Effector memory CD8-positive, alpha-beta T cell (primary cell): ENCODE data around the gene TRIM47.

ENCODE experiments used
- ATAC-seq: fragments of 150-1000 bp; cut with Tn5 transposase; replicated peaks from 2 replicates; pipeline ENCODE4 v1.10.0; 2021; ENCODE audit warnings: mild to moderate bottlenecking, moderate library complexity
- DNase-seq, 3 experiments: peaks; one replicate each; pipeline ENCODE4 v3.0.0; 2021
- H3K27ac Mint-ChIP-seq, 2 donors: one replicate each; pipeline ENCODE4 v1.8.0; 2022; ENCODE audit warnings: mild to moderate bottlenecking in 2 of 2, mixed read lengths in 2 of 2, moderate library complexity in 2 of 2
- H3K27me3 Mint-ChIP-seq, 2 donors: one replicate each; pipeline ENCODE4 v1.8.0; 2022; ENCODE audit warnings: mixed read lengths in 2 of 2
- H3K36me3 Mint-ChIP-seq: one replicate; pipeline ENCODE4 v1.8.0; 2022; ENCODE audit warnings: mild to moderate bottlenecking, moderate library complexity, mixed read lengths; ENCODE audit not compliant: insufficient read depth
- H3K4me1 Mint-ChIP-seq, 2 donors: one replicate each; pipeline ENCODE4 v1.8.0; 2022; ENCODE audit warnings: low read depth in 2 of 2, mixed read lengths in 2 of 2
- H3K4me3 Mint-ChIP-seq, 2 donors: one replicate each; pipeline ENCODE4 v1.8.0; 2022; ENCODE audit warnings: mild to moderate bottlenecking in 2 of 2, mixed read lengths in 2 of 2, moderate library complexity in 2 of 2
- H3K9me3 Mint-ChIP-seq, 2 donors: one replicate each; pipeline ENCODE4 v1.8.0; 2022; ENCODE audit warnings: mixed read lengths in 2 of 2
- total RNA-seq, 9 experiments: gene quantifications; one replicate each; lab custom pipeline; 2026; lab: John Stamatoyannopoulos, UW

Gene TRIM47
- 1.3 to 10.5 (median 8.4) reads per million in 9 experiments for total RNA-seq

GRCh38 chr17:75878174-75878998 is at the start of gene TRIM47:
TSS of gene TRIM47 (minus strand) at chr17:75878581. CDS start at chr17:75878548, 33 bp downstream.
- H3K27me3 Mint-ChIP-seq, result no peaks in the 10 kb centered on the region
- peak within 1 kb of the TSS; percentile 87 to 92 for H3K4me3 Mint-ChIP-seq
- ATAC-seq (peak; percentile 9), DNase-seq (peak in 1 of 3 experiments; percentile 27)
- peaks cover 21 to 31% of the 10 kb centered on the region in 2 donors for H3K4me1 Mint-ChIP-seq
- peaks cover 2% of the 10 kb centered on the region for H3K36me3 Mint-ChIP-seq
- peak within 1 kb of the TSS; percentile 75 to 93 for H3K27ac Mint-ChIP-seq
- H3K9me3 Mint-ChIP-seq, result no peaks in the 10 kb centered on the region

- Mint-ChIP-seq H3K4me3 (no peak overlapping the region), H3K27ac (no peak overlapping the region), H3K27me3 (no peaks in the 10 kb centered on the region), H3K4me1 (no peaks in the 10 kb centered on the region), H3K36me3 (no peaks in the 10 kb centered on the region), H3K9me3 (no peaks in the 10 kb centered on the region)
- DNase-seq, result no peak
- no peak for ATAC-seq
Observed at GRCh38 chr17:75927286-75927922, 49.0 kb upstream of the TRIM47 start.

- Mint-ChIP-seq H3K4me3 (no peak overlapping the region), H3K9me3 (no peaks in the 10 kb centered on the region), H3K27me3 (no peaks in the 10 kb centered on the region), H3K27ac (no peak overlapping the region), H3K36me3 (no peaks in the 10 kb centered on the region), H3K4me1 (no peaks in the 10 kb centered on the region)
- ATAC-seq (no peak), DNase-seq (no peak)
Observed at GRCh38 chr17:75926456-75926855, 48.1 kb upstream of the TRIM47 start.

GRCh38 chr17:75925912-75926311 is 47.5 kb upstream of the TRIM47 start:
- Mint-ChIP-seq H3K4me1 (no peaks in the 10 kb centered on the region), H3K27me3 (no peaks in the 10 kb centered on the region)
- no peak for ATAC-seq

GRCh38 chr17:75925103-75925502 is 46.7 kb upstream of the TRIM47 start:
- H3K4me3 Mint-ChIP-seq, result no peak overlapping the region
- ATAC-seq (no peak), DNase-seq (no peak)
- H3K27me3 Mint-ChIP-seq, result no peaks in the 10 kb centered on the region
- H3K4me1 Mint-ChIP-seq, result no peaks in the 10 kb centered on the region
- H3K36me3 Mint-ChIP-seq, result no peaks in the 10 kb centered on the region
- H3K27ac Mint-ChIP-seq, result no peak overlapping the region
- no peaks in the 10 kb centered on the region for H3K9me3 Mint-ChIP-seq

More at GRCh38 chr17:75925912-75926311, 47.5 kb upstream of the TRIM47 start:
- Mint-ChIP-seq H3K4me3 (no peak overlapping the region), H3K9me3 (no peaks in the 10 kb centered on the region), H3K36me3 (no peaks in the 10 kb centered on the region), H3K27ac (no peak overlapping the region)
- DNase-seq, result no peak

- DNase-seq (no peak), ATAC-seq (no peak)
- Mint-ChIP-seq H3K4me3 (no peak overlapping the region), H3K4me1 (no peaks in the 10 kb centered on the region), H3K27me3 (no peaks in the 10 kb centered on the region), H3K9me3 (no peaks in the 10 kb centered on the region), H3K27ac (no peak overlapping the region), H3K36me3 (no peaks in the 10 kb centered on the region)
Observed at GRCh38 chr17:75922963-75923874, 44.8 kb upstream of the TRIM47 start.

- H3K27ac Mint-ChIP-seq, result no peak overlapping the region
Observed at GRCh38 chr17:75922173-75922961, 44.0 kb upstream of the TRIM47 start.

GRCh38 chr17:75921596-75921995 is 43.2 kb upstream of the TRIM47 start:
- Mint-ChIP-seq H3K9me3 (no peaks in the 10 kb centered on the region), H3K36me3 (no peaks in the 10 kb centered on the region), H3K27ac (no peak overlapping the region), H3K4me1 (peaks cover 0 to 5% of the 10 kb centered on the region in 2 donors), H3K4me3 (no peak overlapping the region), H3K27me3 (no peaks in the 10 kb centered on the region)
- DNase-seq (no peak), ATAC-seq (no peak)

More at GRCh38 chr17:75922173-75922961, 44.0 kb upstream of the TRIM47 start:
- H3K36me3 Mint-ChIP-seq, result no peaks in the 10 kb centered on the region
- no peak for DNase-seq
- H3K9me3 Mint-ChIP-seq, result no peaks in the 10 kb centered on the region
- H3K27me3 Mint-ChIP-seq, result no peaks in the 10 kb centered on the region
- H3K4me3 Mint-ChIP-seq, result no peak overlapping the region
- no peak for ATAC-seq
- H3K4me1 Mint-ChIP-seq, result no peaks in the 10 kb centered on the region

GRCh38 chr17:75920045-75920560 is 41.7 kb upstream of the TRIM47 start:
- Mint-ChIP-seq H3K4me1 (peaks cover 0 to 8% of the 10 kb centered on the region in 2 donors), H3K4me3 (no peak overlapping the region), H3K27me3 (no peaks in the 10 kb centered on the region), H3K9me3 (no peaks in the 10 kb centered on the region), H3K36me3 (no peaks in the 10 kb centered on the region), H3K27ac (peak overlapping the region in 1 of 2 donors; percentile 41)
- ATAC-seq, result no peak
- DNase-seq, result no peak

GRCh38 chr17:75919611-75920010 is 41.2 kb upstream of the TRIM47 start:
- Mint-ChIP-seq H3K27ac (no peak overlapping the region), H3K36me3 (no peaks in the 10 kb centered on the region), H3K27me3 (no peaks in the 10 kb centered on the region), H3K4me3 (no peak overlapping the region), H3K9me3 (no peaks in the 10 kb centered on the region), H3K4me1 (peaks cover 0 to 8% of the 10 kb centered on the region in 2 donors)
- ATAC-seq (no peak), DNase-seq (no peak)

GRCh38 chr17:75917917-75918445 is 39.6 kb upstream of the TRIM47 start:
- Mint-ChIP-seq H3K36me3 (no peaks in the 10 kb centered on the region), H3K9me3 (no peaks in the 10 kb centered on the region), H3K4me1 (peaks cover 0 to 8% of the 10 kb centered on the region in 2 donors), H3K27ac (peak overlapping the region in 1 of 2 donors; percentile 92), H3K4me3 (peak overlapping the region in 1 of 2 donors; percentile 25), H3K27me3 (no peaks in the 10 kb centered on the region)
- ATAC-seq (no peak), DNase-seq (no peak)
